Mucosa of stomach (tissue), 1 donor: ENCODE results near the gene CYP2E1.
"Not testable (repeated sequence)": the region's sequence is repeated elsewhere in the genome, so short reads cannot be mapped to it uniquely, and the experiment has no call there.

ENCODE experiments used
- H3K27me3 ChIP-seq: one replicate; pipeline ENCODE4 v1.7.0; 2013; ENCODE audit warnings: mild to moderate bottlenecking, low read length; ENCODE audit not compliant: control insufficient read depth, insufficient read depth
- H3K36me3 ChIP-seq: one replicate; pipeline ENCODE4 v1.7.0; 2013; ENCODE audit warnings: low read length; ENCODE audit not compliant: control insufficient read depth, insufficient read depth
- H3K4me1 ChIP-seq: one replicate; pipeline ENCODE4 v1.7.0; 2013; ENCODE audit warnings: mild to moderate bottlenecking, low read length; ENCODE audit not compliant: control insufficient read depth, insufficient read depth
- H3K4me3 ChIP-seq: one replicate; pipeline ENCODE4 v1.7.0; 2013; ENCODE audit warnings: low read length
- H3K9ac ChIP-seq: one replicate; pipeline ENCODE4 v1.7.0; 2013; ENCODE audit warnings: mild to moderate bottlenecking, low read length, moderate library complexity
- H3K9me3 ChIP-seq: one replicate; pipeline ENCODE4 v1.7.0; 2013; ENCODE audit warnings: mild to moderate bottlenecking, low read length, moderate library complexity; ENCODE audit not compliant: control insufficient read depth
- donor health status: Pancreatic carcinoma.

The CYP2E1 gene

DNA sequence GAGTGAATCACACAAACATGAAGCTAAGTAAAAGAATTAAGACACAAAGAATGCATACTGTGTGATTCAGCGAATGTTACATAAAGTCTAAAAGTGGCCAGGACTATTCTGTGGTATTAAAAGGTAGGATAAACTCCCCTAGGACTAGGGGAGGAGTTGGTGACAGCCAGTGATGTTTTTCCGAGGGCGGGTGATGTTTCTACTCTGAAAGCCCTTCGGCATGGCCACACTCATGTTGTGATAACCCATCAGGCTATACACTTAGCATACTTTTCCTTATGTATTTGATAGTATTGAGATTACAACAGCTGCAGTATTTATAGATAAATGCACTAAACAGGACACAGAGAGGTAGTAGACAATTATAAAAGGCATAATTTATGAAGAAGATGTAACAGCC lies 15.8 kb upstream of the CYP2E1 start:
- no peaks in the 10 kb centered on the region for H3K36me3 ChIP-seq
- no peaks in the 10 kb centered on the region for H3K27me3 ChIP-seq
- no peaks in the 10 kb centered on the region for H3K9me3 ChIP-seq
- H3K4me1 ChIP-seq: no peaks in the 10 kb centered on the region
- no peak overlapping the region for H3K9ac ChIP-seq
- no peak overlapping the region for H3K4me3 ChIP-seq

DNA sequence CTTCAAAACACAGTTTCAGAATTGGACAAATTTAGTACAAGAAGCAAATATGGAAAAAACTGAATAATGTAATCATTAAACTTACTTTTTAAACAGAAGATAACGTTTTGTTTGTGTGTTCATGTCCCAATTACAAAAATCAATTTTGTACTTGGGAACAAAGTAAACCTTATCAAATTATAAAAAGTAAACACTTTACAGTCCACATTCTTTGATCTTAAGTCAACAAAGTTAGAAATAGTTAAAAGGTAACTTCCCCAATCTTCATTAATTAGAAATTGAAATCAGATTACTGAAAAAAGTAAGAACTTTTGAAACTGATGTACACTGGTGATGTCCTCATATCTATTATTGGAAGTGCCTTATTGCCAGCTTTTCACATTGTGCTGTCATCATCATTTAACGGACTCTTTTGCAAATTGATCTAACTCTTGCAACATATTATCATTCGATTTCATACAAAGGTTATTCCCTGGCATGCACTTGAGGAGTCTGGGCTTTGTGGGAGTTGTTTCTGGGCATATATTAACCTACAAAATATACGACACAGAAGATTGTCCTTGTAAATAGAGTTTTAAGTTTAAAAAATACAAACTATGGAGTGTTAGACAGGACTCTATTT lies 15.1 kb upstream of the CYP2E1 start:
- Histone ChIP-seq H3K9ac (no peak overlapping the region), H3K9me3 (no peaks in the 10 kb centered on the region), H3K27me3 (no peaks in the 10 kb centered on the region), H3K36me3 (no peaks in the 10 kb centered on the region), H3K4me1 (no peaks in the 10 kb centered on the region), H3K4me3 (no peak overlapping the region)

DNA sequence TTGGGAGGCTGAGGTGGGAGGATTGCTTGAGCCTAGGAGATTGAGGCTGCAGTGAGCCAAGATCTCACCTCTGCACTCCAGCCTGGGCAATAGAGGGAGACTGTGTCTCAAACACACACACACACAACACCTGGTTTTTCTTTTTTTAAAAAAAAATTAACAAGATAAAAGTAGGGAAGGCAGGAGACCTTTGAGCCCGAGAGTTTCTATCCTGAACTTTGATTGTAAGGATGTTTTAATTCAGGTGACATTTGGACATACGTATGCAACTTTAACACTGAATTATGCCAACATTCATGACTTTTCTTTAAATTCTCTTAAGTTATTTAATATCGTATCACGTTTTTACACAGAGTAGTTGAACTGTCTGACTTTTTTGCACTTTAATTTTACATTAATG lies 11.7 kb upstream of the CYP2E1 start:
- no peaks in the 10 kb centered on the region for H3K27me3 ChIP-seq
- no peak overlapping the region for H3K4me3 ChIP-seq
- H3K4me1 ChIP-seq: peaks cover 3% of the 10 kb centered on the region
- H3K9ac ChIP-seq: no peak overlapping the region
- H3K36me3 ChIP-seq: no peaks in the 10 kb centered on the region
- no peaks in the 10 kb centered on the region for H3K9me3 ChIP-seq

DNA sequence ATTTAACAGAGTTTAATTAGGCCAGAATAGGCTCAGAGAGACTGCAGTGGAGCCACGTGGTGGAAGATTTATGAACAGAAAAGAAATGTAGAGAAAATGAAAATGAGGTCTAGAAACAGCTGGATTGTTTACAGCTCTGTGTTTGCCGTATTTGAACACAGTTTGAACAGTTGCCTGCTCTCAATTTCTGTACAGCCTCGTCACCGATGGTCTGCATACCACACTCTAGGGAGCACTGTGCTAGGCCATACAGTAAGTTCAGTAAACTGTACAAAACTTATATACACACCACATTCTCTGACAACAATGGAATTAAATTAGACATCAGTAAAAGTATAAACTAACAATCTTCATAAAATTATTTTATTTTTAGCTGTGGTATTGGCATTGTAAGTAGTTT lies 11.1 kb upstream of the CYP2E1 start:
- peaks cover 7% of the 10 kb centered on the region for H3K4me1 ChIP-seq
- H3K4me3 ChIP-seq: no peak overlapping the region
- no peaks in the 10 kb centered on the region for H3K36me3 ChIP-seq
- no peaks in the 10 kb centered on the region for H3K9me3 ChIP-seq
- no peak overlapping the region for H3K9ac ChIP-seq
- H3K27me3 ChIP-seq: no peaks in the 10 kb centered on the region

DNA sequence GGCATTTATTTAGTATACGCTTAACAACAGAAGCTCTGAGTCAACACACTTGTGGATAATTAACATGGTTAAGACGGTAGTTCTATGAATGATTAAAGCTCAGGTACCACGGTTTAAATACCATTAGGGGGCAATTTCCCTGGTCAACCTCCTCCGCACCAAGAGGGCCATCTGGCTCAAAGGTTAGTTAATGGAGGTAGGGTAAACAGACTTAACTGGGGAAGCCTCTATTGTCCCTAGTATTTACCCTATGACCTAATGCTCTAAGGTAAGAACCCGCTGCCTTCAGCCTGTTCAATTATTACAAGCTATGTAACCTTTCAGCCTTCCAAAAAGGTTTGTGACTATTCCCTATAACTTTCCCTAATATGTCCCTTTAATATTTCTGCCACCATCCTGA lies 8.6 kb upstream of the CYP2E1 start:
- H3K9ac ChIP-seq, H3K9me3 ChIP-seq, H3K36me3 ChIP-seq, H3K27me3 ChIP-seq, H3K4me1 ChIP-seq, H3K4me3 ChIP-seq: not testable (repeated sequence)

DNA sequence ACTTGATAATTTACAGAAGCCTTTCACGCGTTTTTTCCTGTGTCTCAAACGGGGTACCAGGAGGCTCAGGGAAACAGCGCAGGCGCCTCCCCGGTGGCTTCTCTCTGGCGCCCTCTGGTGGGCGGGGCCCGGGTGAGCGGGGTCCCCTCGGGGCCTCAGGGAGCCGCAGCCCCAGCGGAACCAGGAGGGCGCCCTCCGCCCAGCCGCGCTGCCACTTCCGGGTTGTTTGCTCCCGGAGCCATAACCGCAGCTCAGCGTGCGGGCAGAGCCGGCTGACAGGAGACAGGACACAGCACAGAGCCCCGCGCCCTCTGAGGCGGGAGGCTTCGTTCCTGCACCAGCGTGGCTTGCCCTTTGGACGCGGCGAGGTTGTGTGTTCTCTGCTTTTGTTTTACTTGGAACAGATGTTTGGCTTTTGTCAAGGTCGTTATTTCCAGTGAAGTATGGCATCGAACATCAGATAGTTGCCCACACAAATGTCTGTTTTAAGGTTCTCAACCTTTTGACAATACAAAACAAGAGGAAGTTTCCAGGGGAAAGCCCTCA lies 6.9 kb upstream of the CYP2E1 start:
- H3K36me3 ChIP-seq: no peaks in the 10 kb centered on the region
- peaks cover 7% of the 10 kb centered on the region for H3K4me1 ChIP-seq
- H3K9ac ChIP-seq: peak overlapping the region; percentile 61
- H3K27me3 ChIP-seq: no peaks in the 10 kb centered on the region
- peak overlapping the region; percentile 49 for H3K4me3 ChIP-seq
- no peaks in the 10 kb centered on the region for H3K9me3 ChIP-seq

DNA sequence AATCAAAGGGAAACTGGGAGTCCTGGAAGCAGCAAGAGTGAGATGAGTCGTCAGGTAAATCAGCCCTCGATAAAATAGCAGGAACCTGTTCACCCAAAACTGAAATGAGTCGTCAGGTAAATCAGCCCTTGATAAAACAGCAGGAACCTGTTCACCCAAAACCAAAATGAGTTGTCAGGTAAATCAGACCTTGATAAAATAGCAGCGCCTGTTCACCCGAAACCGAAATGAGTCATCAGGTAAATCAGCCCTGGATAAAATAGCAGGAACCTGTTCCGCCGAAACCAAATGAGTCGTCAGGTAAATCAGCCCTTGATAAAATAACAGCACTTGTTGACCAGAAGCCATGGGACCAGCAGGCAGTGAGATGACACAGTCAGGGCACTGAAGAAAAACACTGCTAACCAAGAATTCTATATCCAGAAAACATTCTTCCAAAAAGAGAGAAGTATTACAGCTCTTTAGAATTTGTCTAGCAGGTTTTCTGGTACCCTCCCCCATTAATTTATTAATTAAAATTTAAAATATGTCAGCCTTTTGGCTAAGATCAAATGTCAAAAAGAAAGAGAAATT lies 3.4 kb upstream of the CYP2E1 start:
- H3K27me3 ChIP-seq: peaks cover 15% of the 10 kb centered on the region
- H3K4me3 ChIP-seq: no peak overlapping the region
- H3K36me3 ChIP-seq: no peaks in the 10 kb centered on the region

DNA sequence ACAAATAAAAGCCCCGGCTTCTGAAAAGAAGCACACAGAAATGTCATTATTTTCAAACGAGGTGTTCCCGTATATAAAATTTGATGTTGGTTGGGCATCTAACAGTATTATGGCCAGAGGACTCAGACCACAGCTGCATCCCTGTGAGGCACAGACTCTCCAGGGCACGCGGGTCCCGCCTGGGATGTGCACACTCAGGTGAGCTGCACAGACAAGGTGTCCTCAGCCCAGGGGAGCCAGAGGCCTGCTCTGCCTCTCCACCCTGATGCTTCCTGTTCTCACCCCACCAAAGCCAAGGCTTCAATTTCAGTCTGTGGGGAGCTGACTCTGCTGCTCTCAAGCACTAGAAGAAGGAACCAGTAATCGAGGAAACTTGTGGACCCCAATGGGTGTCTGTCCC lies 1.7 kb upstream of the CYP2E1 start:
- Histone ChIP-seq H3K4me3 (no peak overlapping the region), H3K36me3 (no peaks in the 10 kb centered on the region), H3K27me3 (peaks cover 32% of the 10 kb centered on the region), H3K4me1 (peaks cover 29% of the 10 kb centered on the region), H3K9me3 (no peaks in the 10 kb centered on the region), H3K9ac (no peak overlapping the region)

More for the DNA sequence above, 3.4 kb upstream of the CYP2E1 start:
- Histone ChIP-seq H3K9me3 (no peaks in the 10 kb centered on the region), H3K9ac (no peak overlapping the region), H3K4me1 (peaks cover 20% of the 10 kb centered on the region)

DNA sequence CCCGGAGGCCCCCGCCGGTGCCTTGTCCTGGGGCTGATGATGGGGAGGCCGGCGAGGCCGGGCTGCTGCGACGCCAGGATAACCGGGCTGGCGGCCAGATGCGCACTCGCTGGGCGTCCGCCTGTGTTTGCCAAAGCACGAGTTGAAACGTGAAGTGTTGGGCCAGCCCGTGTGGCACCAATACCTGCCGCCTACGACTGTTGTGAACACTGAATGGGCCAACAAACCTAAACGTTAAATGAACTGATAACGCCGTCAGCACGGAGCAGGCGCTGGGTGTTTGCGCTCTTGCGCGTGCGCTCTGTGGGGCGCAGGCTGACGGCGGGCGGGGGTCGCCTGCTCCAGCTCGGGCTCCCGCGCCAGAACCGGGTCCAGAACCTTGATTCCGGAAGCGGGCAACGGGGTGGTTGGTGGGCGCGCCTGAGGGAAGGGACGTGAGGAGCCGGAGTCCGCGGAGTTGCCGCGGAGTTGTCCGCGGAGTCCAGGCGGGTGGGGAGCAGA lies 658 bp downstream of the CYP2E1 start:
- peak overlapping the region; percentile 28 for H3K9ac ChIP-seq
- H3K4me3 ChIP-seq: no peak overlapping the region

DNA sequence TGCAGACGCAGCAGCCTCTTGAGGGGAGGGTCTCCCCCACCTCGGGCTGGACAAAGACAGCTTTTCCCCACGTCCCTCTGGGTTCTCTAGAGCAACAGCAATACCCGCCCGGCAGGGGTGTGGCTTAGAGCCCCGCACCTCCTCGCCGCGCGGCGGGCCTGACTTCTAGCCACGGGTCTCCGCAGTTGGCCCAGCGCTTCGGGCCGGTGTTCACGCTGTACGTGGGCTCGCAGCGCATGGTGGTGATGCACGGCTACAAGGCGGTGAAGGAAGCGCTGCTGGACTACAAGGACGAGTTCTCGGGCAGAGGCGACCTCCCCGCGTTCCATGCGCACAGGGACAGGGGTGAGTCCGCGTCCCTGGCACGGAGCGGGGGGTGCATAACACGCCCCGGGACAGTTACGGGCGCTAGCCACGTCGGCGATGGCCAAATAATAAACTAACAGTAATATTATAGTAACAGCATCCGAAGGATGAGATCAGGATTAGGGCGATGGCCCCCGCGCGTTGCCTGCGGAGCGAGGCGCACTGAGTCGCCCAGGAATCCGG lies 1.2 kb downstream of the CYP2E1 start:
- Histone ChIP-seq H3K9me3 (no peaks in the 10 kb centered on the region), H3K4me1 (peaks cover 25% of the 10 kb centered on the region), H3K36me3 (no peaks in the 10 kb centered on the region), H3K27me3 (peaks cover 43% of the 10 kb centered on the region), H3K9ac (peak overlapping the region; percentile 28), H3K4me3 (peak overlapping the region; percentile 31)

More for the DNA sequence above, 658 bp downstream of the CYP2E1 start:
- no peaks in the 10 kb centered on the region for H3K36me3 ChIP-seq
- H3K4me1 ChIP-seq: peaks cover 25% of the 10 kb centered on the region
- H3K27me3 ChIP-seq: peaks cover 43% of the 10 kb centered on the region
- no peaks in the 10 kb centered on the region for H3K9me3 ChIP-seq

DNA sequence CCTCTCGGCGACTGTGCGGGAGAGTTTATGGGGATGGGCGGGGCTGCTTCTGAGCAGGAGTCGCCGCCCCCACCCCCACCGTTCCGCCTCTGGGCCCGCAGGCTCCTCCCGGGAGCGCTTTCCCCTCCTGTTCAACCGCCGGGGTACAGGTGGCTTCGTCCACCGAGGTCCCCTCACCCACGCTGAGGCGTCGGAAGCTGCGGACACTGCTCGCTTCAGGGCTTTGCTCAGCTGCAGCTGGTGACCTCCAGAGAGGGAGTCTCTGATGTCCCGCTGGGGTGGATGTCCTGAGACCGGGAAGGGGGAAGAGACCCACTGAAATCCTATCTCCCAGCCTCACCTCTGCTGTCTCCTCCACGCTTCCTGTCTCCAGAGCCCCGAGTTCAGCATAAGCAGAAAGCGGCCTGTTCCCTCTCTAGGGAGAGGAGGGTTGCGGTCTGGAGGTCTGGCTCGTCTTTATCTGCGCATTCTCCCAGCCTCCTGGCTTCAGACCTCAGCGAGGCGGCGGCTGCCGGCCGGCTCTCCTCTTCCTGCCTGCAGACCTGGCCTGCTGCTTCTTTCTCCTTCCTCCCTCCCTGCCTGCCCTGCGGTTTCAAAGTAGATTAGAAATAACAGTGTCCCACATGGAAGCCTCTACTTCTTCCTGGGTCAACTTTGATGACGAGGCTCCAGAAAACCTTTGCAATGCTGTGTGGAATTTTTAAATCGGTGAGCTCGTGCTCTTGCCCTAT lies 1.8 kb downstream of the CYP2E1 start:
- H3K27me3 ChIP-seq: peaks cover 43% of the 10 kb centered on the region
- peak overlapping the region; percentile 31 for H3K4me3 ChIP-seq
- no peaks in the 10 kb centered on the region for H3K36me3 ChIP-seq
- peaks cover 25% of the 10 kb centered on the region for H3K4me1 ChIP-seq
- peak overlapping the region; percentile 34 for H3K9ac ChIP-seq
- no peaks in the 10 kb centered on the region for H3K9me3 ChIP-seq

DNA sequence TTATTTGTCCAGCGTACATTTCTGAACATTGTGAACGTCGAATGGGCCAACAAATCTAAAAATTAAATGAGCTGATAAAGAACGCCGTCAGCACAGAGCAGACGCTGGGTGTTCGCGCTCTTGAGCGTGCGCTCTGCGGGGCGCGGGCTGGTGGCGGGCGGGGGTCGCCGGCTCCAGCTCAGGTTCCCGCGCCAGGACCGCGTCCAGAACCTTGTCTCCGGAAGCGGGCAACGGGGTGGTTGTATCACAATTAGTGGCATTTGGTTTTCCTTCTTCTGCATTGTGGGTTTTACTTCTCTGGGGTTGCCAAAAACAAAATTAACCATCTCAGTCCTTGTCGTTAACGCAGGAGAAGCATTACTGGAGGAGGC lies 2.4 kb downstream of the CYP2E1 start:
- H3K4me3 ChIP-seq: peak overlapping the region; percentile 31
- no peaks in the 10 kb centered on the region for H3K9me3 ChIP-seq
- H3K4me1 ChIP-seq: peaks cover 25% of the 10 kb centered on the region
- peaks cover 43% of the 10 kb centered on the region for H3K27me3 ChIP-seq
- peak overlapping the region; percentile 34 for H3K9ac ChIP-seq
- H3K36me3 ChIP-seq: no peaks in the 10 kb centered on the region
